ENCODE results near the gene CYRIA.
A peak's percentile ranks its signal among the peaks of the same experiment; 100 is the strongest.

CYRIA gene

DNA sequence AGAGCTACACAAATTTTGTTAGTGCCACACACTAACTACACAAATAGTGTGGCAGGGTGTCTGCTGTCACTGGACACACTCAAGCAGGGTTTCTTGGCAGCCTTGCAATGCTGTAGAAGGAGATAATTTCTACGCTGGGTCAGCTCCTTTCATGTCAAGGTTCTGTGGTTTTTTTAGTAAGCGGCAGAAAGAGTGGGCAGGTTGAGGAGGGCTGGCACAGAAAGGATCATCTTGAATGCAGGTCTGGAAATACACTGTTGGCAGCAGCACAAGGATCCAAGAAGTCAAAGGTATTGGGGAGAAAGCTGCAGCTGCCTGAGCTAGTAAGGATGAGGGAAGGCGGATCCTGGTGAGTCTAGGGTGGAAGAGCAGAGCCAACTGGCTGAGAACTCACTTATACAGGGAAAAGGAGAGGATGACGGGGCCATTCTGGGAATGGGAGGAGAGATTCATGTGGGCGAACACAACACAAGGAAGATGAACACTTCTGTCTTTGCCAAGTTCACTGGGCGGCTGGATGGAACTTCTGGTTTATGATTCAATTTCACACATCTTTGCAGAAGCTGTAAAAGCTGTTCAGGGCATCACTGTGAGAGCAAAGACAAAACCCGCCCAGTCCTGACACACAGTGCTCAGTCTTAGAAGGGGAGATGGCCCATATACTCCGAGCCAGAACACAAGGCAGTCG, 16.9 kb upstream of the CYRIA start:
- Histone ChIP-seq H3K4me3 (no peak overlapping the region), H3K27me3 (ENCODE audit: low read depth) (no peaks in the 10 kb centered on the region), H3K36me3 (replicated peaks) (no peaks in the 10 kb centered on the region), H3K9me3 (peaks cover 2% of the 10 kb centered on the region; the same call in 1 of the 2 replicates), H3K4me1 (no peaks in the 10 kb centered on the region)
- no peak for DNase-seq (ENCODE audit: low spot score in 2 of 2)
- in situ Hi-C loops (cut with MboI; ENCODE audit: low sequenced_read_pairs): no loop called here

DNA sequence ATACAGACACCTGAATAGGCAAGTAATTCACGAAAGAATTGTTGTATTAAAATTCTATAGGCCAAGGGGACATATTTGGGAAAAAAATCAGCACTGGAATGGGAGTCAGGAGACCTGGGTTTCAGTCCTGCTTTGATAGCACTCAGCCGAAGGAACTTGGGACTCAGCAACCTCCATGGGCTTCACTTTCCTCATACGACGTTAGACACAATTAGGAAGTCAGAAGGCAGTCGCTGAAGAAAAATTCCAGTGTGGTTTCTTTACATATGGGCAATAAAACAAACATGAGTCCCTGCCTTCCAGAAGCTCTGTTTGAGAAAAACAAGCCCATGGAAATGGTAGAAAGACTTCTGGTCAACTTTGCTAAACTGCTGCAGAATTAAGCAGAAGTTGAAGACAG, 15.1 kb upstream of the CYRIA start:
- Histone ChIP-seq H3K9me3 (peaks cover 2% of the 10 kb centered on the region; the same call in 1 of the 2 replicates), H3K27me3 (ENCODE audit: low read depth) (no peaks in the 10 kb centered on the region), H3K4me1 (no peaks in the 10 kb centered on the region), H3K36me3 (replicated peaks) (no peaks in the 10 kb centered on the region), H3K4me3 (no peak overlapping the region)
- in situ Hi-C loops (cut with MboI; ENCODE audit: low sequenced_read_pairs): no loop called here
- DNase-seq (ENCODE audit: low spot score in 2 of 2): no peak

DNA sequence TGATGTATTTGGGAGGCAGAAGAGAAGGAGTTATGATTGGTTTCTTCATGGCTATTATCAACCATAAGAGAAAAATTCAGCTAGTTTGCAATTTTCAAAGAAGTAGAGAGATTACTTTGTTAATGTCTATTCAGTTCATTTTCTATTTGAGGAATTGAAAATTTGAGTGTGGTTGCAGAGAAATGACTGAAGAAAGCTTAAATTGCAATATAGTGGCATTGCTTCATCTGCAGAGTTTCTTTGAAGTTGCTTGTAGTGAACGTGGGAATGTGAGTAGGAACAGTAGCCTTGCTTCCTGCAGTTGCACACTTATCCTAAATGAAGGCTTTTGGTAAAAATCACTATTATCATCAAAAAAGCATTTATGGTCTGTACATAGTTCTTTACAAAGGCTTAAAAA, 14.7 kb upstream of the CYRIA start:
- no peaks in the 10 kb centered on the region for H3K4me1 ChIP-seq
- no peak overlapping the region for H3K4me3 ChIP-seq
- no peak for DNase-seq (ENCODE audit: low spot score in 2 of 2)
- no peaks in the 10 kb centered on the region for H3K27me3 ChIP-seq (ENCODE audit: low read depth)
- peaks cover 2% of the 10 kb centered on the region; the same call in 1 of the 2 replicates for H3K9me3 ChIP-seq
- H3K36me3 ChIP-seq (replicated peaks): no peaks in the 10 kb centered on the region
- in situ Hi-C loops (cut with MboI; ENCODE audit: low sequenced_read_pairs): no loop called here

DNA sequence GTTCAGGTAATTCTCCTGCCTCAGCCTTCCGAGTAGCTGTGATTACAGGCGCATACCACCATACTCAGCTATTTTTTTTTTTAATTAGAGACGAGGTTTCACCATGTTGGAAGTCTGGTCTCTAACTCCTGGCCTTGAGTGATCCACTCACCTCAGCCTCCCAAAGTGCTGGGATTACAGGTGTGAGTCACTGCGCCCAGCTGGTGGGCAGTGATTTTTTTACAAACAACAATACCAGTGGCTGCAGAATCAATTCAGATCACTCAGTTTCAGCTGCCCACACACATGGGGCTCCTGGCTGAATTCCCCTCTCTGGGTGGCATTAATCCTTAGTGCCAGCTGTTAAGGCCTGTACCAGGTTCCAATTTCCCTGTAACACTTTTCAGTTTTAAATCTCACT, 13.3 kb upstream of the CYRIA start:
- Histone ChIP-seq H3K4me3 (no peak overlapping the region), H3K4me1 (no peaks in the 10 kb centered on the region), H3K9me3 (peaks cover 2% of the 10 kb centered on the region; the same call in 1 of the 2 replicates), H3K36me3 (replicated peaks) (no peaks in the 10 kb centered on the region), H3K27me3 (ENCODE audit: low read depth) (no peaks in the 10 kb centered on the region)
- DNase-seq (ENCODE audit: low spot score in 2 of 2): no peak
- in situ Hi-C loops (cut with MboI; ENCODE audit: low sequenced_read_pairs): no loop called here

DNA sequence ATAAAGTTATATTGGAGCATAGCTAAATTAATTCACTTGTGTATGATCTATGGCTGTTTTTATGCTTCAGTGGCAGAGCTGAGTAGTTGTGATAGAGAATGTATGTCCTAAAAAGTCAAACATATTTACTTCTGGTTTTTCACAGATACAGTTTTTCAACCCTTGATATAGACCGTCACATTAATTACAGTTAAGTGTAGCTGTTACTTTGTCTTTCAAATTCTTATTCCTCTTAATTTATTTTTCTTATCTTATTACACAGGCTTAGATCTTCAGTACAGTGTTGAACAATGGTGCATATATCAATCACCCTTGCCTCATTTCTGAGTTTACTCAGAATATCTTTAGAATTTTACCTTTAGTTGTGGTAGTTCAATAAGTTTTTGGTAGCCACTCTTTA, 12.2 kb upstream of the CYRIA start:
- no peaks in the 10 kb centered on the region for H3K27me3 ChIP-seq (ENCODE audit: low read depth)
- H3K4me3 ChIP-seq: no peak overlapping the region
- no peaks in the 10 kb centered on the region for H3K4me1 ChIP-seq
- no peak for DNase-seq (ENCODE audit: low spot score in 2 of 2)
- no peaks in the 10 kb centered on the region for H3K36me3 ChIP-seq (replicated peaks)
- peaks cover 2% of the 10 kb centered on the region; the same call in 1 of the 2 replicates for H3K9me3 ChIP-seq
- in situ Hi-C loops (cut with MboI; ENCODE audit: low sequenced_read_pairs): no loop called here

DNA sequence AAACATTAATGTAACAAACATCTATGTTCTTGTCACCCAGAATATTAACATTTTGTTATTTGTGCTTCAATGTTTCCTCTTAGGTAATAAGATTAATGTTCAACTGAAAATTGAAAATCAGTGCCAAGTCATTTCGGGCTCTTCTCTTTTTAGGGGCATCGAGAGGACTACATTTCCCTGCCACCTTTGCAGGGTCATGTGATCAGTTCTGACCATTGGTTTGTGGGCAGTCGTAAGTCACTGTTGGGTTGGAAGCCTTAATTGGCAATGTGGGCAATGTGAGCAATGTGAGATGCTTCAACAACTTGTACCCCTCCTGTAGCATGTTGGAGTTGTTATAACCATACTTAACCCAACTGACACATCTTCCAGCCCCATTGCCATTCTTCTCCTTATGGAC, 10.1 kb upstream of the CYRIA start:
- Histone ChIP-seq H3K9me3 (peaks cover 2% of the 10 kb centered on the region; the same call in 1 of the 2 replicates), H3K36me3 (replicated peaks) (no peaks in the 10 kb centered on the region), H3K4me1 (no peaks in the 10 kb centered on the region), H3K4me3 (no peak overlapping the region), H3K27me3 (ENCODE audit: low read depth) (no peaks in the 10 kb centered on the region)
- no peak for DNase-seq (ENCODE audit: low spot score in 2 of 2)
- in situ Hi-C loops (cut with MboI; ENCODE audit: low sequenced_read_pairs): no loop called here

DNA sequence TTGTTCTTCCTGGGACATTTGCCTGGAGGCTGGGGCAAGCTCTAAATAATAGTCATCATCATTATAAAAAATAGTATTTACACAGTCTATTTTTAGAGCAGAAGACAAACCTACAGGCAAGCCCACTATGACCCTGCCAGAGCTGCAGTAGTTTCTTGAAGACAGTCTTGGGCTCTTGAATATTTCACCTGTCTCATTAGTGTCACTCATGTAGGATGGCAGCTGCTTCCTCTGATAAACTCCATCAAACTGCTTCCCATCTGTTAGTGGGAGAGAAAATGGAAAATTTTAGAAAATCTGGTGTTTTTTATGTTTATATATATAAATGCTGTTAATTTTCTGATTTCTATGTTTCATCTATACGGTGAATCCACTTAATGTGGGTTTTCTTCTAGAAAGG, 8.5 kb upstream of the CYRIA start:
- H3K9me3 ChIP-seq: peaks cover 2% of the 10 kb centered on the region; the same call in 1 of the 2 replicates
- no peaks in the 10 kb centered on the region for H3K36me3 ChIP-seq (replicated peaks)
- in situ Hi-C loops (cut with MboI; ENCODE audit: low sequenced_read_pairs): no loop called here
- no peaks in the 10 kb centered on the region; the same call in 1 of the 2 replicates for H3K27me3 ChIP-seq (ENCODE audit: low read depth)
- DNase-seq (ENCODE audit: low spot score in 2 of 2): no peak
- no peaks in the 10 kb centered on the region for H3K4me1 ChIP-seq
- H3K4me3 ChIP-seq: no peak overlapping the region

DNA sequence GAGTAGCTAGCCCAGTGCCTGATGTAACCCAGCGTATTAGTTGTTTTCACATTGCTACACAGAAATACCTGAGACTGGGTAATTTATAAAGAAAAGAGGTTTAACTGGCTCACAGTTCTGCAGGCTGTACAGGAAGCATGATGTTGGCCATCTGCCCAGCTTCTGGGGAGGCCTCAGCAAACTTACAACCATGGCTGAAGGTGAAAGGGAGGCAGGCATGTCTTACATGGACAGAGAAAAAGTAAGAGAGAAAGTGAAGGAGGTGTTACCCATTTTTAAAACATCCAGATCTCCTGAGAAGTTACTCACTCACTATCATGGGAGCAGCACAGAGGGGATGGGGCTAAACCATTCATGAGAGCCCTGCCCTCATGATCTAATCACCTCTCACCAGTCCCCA, 6.1 kb upstream of the CYRIA start:
- DNase-seq (ENCODE audit: low spot score in 2 of 2): no peak
- in situ Hi-C loops (cut with MboI; ENCODE audit: low sequenced_read_pairs): no loop called here

DNA sequence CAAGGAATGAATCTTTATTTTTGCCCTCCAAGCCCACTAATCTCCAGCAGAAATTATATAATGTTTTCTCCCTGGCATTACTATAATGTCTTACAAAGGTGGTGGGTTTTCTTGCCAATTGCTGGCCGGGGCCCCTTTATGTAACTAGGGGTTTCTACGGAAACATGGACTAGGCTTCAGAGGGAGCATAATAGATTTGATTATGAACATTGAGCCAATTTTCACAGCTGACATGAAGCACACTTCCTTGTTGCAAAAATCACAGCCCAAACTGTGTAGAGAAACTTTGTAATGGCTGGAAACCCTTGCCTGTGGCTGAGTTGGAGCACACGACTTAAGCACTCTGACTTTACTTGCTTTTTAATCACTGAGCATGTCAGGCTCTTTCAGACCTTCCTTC, 3.8 kb upstream of the CYRIA start:
- H3K9me3 ChIP-seq: no peaks in the 10 kb centered on the region
- no peaks in the 10 kb centered on the region; the same call in 1 of the 2 replicates for H3K27me3 ChIP-seq (ENCODE audit: low read depth)
- in situ Hi-C loops (cut with MboI; ENCODE audit: low sequenced_read_pairs): no loop called here
- DNase-seq (ENCODE audit: low spot score in 2 of 2): no peak
- no peaks in the 10 kb centered on the region; the same call in 1 of the 2 replicates for H3K4me1 ChIP-seq
- no peak overlapping the region for H3K4me3 ChIP-seq
- no peaks in the 10 kb centered on the region for H3K36me3 ChIP-seq (replicated peaks)

More for the DNA sequence above, 6.1 kb upstream of the CYRIA start:
- H3K4me1 ChIP-seq: no peaks in the 10 kb centered on the region
- no peaks in the 10 kb centered on the region; the same call in 1 of the 2 replicates for H3K27me3 ChIP-seq (ENCODE audit: low read depth)
- no peaks in the 10 kb centered on the region for H3K36me3 ChIP-seq (replicated peaks)
- H3K9me3 ChIP-seq: no peaks in the 10 kb centered on the region
- no peak overlapping the region for H3K4me3 ChIP-seq

DNA sequence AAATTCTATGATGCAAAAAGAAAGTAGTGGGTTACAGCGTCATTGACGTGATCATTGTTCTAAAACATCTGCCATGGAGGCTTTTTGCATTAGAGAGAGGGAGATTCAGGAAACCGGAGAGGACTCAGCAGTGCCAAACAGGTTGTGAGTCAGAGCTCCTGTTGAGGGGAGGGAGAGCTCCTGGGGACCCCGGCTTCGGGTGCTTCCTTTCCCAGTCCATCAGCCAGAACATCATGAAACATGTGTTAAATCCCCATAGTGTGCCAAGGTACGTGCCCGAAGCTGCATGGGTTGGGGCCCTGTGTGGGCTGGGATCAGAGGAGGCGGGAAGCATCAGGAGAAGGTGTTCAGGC, 791 bp upstream of the CYRIA start:
- H3K4me1 ChIP-seq: no peaks in the 10 kb centered on the region; the same call in 1 of the 2 replicates
- no peaks in the 10 kb centered on the region; the same call in 1 of the 2 replicates for H3K27me3 ChIP-seq (ENCODE audit: low read depth)
- H3K36me3 ChIP-seq (replicated peaks): no peaks in the 10 kb centered on the region
- DNase-seq (ENCODE audit: low spot score in 2 of 2): no peak
- no peaks in the 10 kb centered on the region for H3K9me3 ChIP-seq
- in situ Hi-C loops (cut with MboI; ENCODE audit: low sequenced_read_pairs): no loop called here
- H3K4me3 ChIP-seq: no peak overlapping the region

DNA sequence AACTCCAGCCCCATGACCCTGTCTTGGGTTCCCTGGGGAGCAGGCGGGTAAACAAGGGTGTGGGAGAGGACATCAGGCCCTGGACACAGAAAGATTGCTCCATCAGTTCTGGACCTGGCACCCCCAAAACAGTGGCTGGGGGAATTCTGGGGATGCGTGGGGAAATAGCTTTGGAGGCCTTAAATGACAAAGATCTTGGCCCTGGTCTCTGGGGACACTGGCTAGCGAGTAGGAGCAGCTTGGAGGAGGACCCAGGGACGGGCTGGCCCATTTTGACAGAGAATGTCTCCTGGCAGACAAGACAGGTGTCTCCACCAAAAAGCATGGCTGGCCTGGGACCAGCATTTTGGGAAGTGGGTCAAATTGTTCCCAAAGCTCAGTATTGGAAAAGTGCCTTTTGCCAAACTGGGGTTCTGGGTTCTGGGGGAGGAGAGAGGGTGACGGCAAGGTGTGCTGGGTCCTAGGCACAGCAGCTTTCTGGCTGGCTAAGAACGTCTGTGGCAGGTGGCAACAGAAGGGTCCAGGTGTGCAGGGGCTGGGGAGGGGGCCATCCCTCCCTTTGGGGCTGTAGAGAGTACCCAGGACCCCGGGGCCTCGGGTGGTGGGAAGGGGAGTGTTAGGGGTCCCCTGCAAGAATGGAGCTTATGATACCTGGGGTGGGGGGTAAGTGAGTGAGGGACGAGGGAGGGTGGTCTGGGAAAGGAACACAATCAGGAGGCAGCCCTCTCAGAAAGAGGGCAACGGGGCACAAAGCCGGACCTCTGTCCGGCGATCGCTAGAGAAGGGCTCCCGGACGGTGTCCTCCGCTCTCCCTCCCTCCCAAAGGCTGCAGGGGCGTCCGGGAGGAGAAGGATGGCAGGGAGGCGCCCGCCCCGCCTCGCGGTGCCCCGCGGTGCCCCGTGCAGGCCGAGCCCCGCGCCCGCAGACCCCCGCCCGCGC, 556 bp downstream of the CYRIA start:
- Histone ChIP-seq H3K36me3 (replicated peaks) (no peaks in the 10 kb centered on the region), H3K9me3 (no peaks in the 10 kb centered on the region), H3K4me3 (peak overlapping the region; percentile 35), H3K4me1 (no peaks in the 10 kb centered on the region; the same call in 1 of the 2 replicates), H3K27me3 (ENCODE audit: low read depth) (no peaks in the 10 kb centered on the region)
- in situ Hi-C loops (cut with MboI; ENCODE audit: low sequenced_read_pairs): no loop called here
- DNase-seq (ENCODE audit: low spot score in 2 of 2): peak in 1 of 2 experiments; percentile 10

DNA sequence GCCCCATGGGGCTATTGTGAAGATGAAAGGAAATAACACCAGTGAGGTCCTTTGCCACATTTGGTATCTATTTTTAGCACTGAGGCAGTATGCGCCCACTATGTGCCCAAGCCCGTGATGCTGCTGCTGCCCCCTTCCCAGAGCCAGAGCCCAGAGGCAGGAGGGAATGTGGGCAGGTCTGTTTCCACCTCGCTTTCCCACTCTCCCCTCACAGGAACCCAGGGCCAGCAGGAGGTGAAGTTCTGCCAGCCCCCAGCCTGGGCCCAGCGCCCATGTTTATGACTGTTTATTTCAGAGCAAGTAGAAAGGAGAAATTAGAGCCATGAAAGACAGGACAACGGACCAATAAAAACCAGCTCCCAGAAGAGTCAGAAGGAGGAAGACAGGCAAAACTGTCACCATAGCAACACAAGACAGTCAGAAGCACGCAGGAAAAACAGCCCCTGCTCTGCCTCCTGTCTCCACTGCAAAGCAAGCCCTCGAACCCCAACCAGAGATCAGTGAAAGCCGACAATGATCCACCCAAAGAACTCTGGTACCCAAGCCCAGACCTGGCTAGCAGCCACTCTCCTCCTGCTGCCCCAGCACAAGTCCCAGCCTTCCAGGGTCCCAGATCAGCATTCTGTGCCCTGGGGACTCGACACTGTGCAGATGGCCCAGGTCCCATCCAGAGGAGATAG, 1.4 kb downstream of the CYRIA start:
- H3K9me3 ChIP-seq: no peaks in the 10 kb centered on the region
- H3K4me3 ChIP-seq: no peak overlapping the region
- DNase-seq (ENCODE audit: low spot score in 2 of 2): peak in 1 of 2 experiments; percentile 42
- no peaks in the 10 kb centered on the region for H3K36me3 ChIP-seq (replicated peaks)
- in situ Hi-C loops (cut with MboI; ENCODE audit: low sequenced_read_pairs): no loop called here
- no peaks in the 10 kb centered on the region; the same call in 1 of the 2 replicates for H3K4me1 ChIP-seq
- no peaks in the 10 kb centered on the region for H3K27me3 ChIP-seq (ENCODE audit: low read depth)

DNA sequence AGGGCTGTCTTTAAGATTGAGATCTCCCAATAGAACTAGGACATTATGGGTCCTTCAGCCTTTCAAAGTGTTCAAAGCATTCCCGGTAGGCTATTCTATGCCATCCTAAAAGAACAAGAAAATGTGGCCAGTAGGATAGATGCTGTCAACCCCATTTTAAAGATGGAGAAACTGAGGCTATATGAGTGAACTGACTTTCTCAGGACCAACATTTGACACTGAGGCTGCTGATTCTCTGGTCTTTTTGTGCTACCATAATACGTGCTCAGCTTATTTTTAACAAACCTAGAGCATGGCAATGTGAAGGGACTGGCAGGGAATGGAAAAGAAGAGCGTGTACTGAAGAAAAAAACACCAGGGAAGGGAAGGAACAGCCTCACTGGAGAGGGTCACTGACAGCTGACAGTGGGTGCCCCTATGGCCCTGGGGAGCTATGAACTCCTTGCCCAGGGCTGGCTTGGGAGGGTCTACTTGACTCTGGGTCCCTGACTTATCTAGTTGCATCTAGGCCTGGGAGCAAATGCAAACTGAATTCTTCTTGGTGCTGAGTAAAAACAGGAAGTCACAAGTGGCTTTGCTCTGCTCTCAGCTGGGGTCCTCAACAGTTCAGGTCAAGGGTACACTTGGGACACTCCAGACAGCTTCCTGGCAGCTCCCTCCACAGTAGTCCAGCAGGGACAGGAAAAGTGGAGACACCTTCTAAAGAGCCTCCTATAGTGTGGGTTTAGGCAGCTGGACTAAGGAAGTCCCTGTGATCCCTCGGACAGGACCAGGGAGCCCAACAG, 2.3 kb downstream of the CYRIA start:
- H3K36me3 ChIP-seq (replicated peaks): no peaks in the 10 kb centered on the region
- no peak overlapping the region for H3K4me3 ChIP-seq
- H3K27me3 ChIP-seq (ENCODE audit: low read depth): no peaks in the 10 kb centered on the region
- no peak for DNase-seq (ENCODE audit: low spot score in 2 of 2)
- H3K4me1 ChIP-seq: no peaks in the 10 kb centered on the region; the same call in 1 of the 2 replicates
- in situ Hi-C loops (cut with MboI; ENCODE audit: low sequenced_read_pairs): no loop called here
- no peaks in the 10 kb centered on the region for H3K9me3 ChIP-seq

Data from HAP-1 (cell line).